SHP77 treated with DMSO at 0.1 percent for 48 hours (cell line): ENCODE data around the gene WDR38.
A peak's percentile ranks its signal among the peaks of the same experiment; 100 is the strongest.

ENCODE experiments used
- DNase-seq: peaks from one replicate; lab custom pipeline; 2025; lab: John Stamatoyannopoulos, UW

The WDR38 gene, protein sequence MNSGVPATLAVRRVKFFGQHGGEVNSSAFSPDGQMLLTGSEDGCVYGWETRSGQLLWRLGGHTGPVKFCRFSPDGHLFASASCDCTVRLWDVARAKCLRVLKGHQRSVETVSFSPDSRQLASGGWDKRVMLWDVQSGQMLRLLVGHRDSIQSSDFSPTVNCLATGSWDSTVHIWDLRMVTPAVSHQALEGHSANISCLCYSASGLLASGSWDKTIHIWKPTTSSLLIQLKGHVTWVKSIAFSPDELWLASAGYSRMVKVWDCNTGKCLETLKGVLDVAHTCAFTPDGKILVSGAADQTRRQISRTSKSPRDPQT

DNA sequence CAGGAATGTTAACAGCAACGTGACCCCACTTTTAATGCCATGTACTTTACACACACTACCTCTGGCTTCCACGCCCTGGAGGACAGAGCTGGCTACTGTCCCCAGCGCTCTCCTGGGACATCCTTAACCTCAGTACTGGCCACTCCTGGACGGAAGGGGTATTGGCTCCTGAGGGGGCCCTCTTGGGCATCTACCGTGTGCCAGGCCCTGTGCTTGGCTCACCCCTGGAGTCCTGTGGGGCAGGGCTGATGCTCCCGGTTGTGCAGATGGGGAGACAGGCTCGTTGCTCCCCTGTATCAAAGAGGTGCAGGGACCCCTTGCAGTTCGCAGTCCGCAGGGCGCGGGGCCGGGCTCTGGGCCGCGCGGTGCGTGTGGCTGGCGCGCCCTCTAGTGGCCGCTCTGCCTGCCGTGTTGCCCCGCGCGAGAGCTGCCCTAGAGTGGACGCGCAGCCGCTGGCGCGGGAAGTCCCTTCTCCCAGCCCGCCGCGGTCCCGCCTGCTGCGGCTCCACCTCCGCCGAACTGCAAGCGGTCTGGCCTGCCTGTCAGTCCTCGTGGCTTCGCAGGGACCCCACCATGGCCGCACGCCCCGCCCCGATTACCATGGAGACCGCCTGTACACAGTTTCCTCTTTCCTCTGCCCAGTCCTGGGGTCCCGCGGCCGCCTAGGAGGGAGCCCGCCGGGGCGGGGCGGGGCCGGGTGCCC lies at the start of gene WDR38:
WDR38 (plus strand) TSS at position 632 of the 703 bp plus-strand sequence. CDS start 72 bp downstream, outside the sequence.
- DNase-seq: peak; percentile 45

DNA sequence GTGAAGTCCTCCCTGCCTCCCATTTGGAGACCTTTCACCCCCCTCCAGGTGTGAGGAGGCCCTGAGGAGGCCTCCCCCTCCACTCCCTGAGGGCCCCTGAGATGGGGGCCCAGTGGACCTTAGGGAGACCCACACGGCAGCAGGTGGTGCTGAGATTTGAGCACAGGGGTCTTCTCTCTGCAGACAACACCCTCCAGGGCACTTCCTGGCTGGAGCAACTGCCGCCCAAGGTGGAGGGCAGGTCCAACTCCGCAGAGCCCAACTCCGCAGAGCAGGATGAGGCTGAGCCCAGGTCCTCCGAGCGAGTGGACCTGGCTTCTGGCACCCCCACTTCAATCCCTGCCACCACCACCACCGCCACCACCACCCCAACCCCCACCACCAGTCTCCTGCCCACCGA lies 49.3 kb upstream of the WDR38 start:
- DNase-seq: no peak

DNA sequence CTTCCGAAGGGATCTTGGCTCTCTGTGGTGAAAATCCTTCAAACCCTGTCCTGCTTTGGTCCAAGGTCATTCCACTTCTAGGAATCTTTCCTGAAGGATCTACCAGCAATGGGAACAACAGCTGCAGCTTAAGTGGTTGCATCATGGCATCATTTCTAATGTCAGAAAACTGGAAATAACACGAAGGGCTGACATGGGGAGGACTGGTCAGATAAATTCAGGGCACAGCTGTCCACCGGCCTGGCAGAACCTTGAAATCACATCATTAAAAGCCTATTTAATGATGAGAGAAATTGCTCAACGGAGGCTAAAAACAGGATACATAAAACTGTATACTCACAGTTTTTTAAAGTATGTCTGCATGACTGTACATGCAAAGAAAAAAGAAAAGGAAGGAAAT lies 48.1 kb upstream of the WDR38 start:
- no peak for DNase-seq

DNA sequence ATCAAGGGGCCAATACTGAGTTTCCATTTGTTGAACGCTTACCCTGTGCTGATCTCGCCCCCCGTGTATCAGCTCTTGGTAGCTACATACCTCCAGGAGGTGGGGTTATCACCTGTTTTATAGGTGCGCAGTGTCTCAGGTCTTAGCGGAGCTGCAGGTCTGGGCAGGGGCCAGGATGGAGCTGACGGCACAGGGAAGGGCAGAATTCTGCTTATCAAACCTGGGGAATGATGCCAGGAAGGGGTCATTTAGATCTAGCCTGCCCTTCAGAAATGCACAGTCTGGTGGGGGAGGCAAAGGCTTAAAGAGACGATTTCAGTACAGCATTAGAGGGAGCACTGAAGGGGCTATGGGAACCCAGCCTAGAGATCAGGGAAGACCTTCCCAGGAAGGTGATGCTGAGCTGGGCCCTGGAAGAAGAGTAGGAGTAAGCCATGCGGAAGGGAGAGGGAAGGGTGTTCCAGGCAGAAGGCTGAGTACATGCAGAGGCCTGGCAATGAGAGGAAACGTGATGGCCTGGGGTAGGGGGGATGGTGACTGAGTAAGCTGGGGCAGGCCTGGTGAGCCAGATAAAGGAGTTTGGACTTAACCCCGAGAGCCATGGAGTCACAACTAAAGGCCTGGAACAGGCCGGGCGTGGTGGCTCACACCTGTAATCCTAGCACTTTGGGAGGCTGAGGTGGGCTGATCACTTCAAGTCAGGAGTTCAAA lies 44.9 kb upstream of the WDR38 start:
- DNase-seq: no peak

DNA sequence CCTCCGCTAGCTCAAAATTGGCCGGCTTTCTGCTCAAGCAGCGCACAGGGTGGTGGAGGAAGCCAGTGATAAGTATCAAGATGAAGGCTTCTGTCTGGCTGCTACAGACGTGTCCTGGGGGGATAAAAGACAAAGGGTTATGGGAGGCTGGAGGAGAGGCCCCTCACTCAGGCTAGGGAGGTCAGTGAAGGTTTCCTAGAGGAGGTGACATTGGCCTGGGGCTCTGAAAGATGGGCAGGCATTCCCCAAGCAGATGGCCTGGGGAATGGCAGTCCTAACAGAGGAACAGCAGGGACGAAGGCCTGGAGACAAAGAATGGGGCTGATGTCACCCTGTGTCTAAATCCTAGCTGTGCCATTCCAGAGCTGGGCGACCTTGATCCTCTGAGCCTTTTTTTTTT lies 44.0 kb upstream of the WDR38 start:
- DNase-seq: no peak

DNA sequence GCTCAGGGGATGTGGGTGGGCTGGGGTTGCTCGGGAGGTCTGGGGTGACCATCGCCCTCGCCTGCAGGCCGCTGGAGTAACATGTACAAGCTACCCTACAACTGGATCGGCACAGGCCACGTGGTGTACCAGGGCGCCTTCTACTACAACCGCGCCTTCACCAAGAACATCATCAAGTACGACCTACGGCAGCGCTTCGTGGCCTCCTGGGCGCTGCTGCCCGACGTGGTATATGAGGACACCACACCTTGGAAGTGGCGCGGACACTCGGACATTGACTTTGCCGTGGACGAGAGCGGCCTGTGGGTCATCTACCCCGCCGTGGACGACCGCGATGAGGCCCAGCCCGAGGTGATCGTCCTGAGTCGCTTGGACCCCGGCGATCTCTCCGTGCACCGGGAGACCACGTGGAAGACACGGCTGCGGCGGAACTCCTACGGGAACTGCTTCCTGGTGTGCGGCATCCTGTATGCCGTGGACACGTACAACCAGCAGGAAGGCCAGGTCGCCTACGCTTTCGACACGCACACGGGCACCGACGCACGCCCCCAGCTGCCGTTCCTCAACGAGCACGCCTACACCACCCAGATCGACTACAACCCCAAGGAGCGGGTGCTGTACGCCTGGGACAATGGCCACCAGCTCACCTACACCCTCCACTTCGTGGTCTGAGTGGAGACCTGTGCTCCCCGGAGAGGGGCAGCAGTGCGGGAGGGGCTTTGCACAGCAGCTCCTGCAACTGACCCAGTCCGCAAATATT lies 43.3 kb upstream of the WDR38 start:
- DNase-seq: no peak

DNA sequence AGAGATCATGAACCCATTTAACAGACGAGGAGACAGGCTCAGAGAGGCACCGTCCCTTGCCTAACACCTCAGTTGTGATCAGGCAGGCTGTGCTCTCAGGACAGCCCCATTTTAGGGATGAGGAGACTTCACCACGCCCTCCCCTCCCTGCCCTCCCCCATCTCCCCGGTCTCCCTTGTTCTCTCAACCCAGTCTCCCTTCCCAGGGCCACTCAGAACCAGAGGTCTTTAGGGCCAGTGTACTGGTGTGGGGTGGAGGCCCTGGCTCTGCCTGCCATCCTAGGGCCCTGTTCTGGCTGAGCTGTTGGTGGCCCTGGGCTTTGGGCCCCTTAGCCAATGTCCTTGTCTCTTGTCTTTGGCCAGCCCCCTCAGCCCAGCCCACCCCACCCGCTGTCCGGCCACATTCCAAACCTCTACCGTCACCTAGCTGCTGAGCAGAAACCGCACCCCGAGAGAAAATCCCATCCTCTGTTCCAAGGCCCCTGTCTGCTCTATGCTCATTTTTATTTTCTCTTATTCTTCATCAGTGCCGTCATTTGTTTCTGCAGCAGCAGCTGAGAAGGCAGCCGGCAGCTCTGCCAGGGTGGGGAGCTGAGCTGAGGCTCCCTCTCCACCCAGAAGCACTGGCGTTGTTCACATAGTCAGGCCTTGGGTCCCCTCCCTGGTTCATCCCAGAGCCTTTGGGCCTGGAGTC lies 42.5 kb upstream of the WDR38 start:
- DNase-seq: no peak

DNA sequence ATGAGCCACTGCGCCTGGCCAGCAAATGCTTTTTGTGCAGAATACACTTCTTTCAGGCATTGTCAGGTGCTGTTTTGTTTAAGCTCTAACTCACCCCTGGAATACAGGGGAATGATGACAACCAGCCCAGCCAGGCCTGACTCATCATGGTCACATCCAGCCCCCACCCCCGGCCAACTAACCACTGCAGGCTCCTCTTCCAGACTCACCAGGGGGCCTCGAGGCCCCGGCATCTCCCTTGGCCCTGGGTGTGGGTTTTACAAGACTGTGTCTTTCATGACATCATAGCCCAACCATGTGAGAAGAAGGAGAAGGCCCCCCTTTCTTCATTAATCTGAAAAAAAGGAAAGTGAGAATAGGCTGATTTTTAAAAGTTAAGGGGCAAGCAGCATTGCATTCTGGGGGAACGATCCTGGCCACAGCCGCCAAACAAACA lies 40.8 kb upstream of the WDR38 start:
- no peak for DNase-seq

DNA sequence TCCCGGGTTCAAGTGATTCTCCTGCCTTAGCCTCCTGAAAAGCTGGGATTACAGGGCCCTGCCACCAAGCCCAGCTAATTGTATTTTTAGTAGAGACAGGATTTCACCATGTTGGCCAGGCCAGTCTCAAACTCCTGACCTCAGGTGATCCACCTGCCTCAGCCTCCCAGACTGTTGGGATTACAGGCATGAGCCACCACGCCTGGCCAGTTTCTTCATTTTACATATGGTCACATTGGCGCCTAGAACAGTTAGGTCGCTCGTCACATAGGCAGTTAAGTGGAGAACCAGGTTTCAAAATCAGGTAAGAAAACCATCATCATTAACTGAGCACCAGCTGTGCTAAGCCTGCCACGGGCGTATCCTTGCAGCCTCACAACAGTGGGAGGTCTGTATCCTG lies 40.2 kb upstream of the WDR38 start:
- DNase-seq: no peak

DNA sequence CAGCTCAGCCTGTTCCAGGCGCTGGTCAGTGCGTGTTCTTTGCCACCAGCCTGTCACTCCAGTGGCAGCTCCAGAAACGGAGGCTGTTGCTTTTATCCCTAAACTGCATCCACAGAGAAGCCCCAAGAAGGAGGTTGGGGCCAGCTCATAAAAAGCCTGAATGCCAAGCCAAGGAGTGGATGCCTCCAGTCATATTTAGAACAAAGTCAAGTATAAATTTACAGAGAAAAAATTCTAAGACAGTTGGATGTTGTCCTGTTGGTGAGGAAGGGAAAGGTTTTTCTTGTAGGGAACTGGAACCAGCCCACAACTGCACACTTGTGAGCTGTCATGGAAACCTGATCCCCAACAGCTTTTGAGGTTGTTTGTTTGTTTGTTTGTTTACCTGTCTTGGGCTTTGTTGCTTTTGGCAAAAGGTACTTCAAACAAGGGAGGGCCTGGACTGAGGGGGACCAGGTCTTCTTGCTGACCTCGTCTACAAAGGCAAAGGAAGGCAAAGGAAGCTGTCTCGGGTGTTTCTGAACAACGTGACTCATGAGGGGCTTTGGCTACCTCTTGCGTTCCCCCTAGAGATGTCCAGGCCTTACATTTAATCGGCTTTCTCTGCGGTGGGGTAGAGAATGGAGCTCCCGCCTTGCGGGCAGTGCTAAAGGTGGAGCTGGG lies 39.6 kb upstream of the WDR38 start:
- no peak for DNase-seq

DNA sequence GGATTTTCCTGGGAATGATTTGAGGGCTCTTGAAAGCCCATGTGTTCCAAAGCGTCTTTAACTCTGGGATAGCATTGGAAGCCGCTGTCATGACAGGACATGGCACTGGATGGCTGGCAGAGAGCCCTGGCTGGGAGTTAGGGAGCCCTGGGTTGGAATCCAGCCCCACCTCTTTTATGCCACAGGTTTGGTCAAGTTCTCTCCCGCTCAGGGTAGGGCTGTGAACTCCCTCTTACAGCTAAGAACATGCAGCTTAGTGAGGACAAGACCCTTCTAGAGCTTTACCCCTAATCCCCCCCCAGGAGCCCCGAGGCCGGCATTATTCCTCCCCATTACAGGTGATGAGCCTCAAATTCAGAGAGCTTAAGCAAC lies 39.1 kb upstream of the WDR38 start:
- DNase-seq: no peak

DNA sequence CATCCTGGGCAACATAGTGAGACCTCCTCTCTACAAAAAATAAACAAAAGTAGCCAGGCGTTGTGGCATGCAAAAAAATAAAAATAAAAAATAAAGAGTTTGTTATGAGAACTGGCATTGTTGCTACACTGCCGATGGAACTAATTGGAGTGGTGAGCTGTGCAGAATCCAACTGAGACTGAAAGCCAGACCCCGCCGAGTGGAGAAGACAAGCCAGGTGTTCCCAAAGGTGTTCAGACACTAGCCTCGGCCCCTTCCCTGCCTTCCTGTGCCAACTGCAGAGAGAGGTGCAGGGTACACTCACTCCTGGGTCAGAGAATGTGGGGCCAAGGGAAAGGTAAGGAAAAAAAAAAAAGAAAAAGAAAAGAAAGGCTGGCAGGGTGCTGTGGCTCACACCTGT lies 37.7 kb upstream of the WDR38 start:
- DNase-seq: no peak

DNA sequence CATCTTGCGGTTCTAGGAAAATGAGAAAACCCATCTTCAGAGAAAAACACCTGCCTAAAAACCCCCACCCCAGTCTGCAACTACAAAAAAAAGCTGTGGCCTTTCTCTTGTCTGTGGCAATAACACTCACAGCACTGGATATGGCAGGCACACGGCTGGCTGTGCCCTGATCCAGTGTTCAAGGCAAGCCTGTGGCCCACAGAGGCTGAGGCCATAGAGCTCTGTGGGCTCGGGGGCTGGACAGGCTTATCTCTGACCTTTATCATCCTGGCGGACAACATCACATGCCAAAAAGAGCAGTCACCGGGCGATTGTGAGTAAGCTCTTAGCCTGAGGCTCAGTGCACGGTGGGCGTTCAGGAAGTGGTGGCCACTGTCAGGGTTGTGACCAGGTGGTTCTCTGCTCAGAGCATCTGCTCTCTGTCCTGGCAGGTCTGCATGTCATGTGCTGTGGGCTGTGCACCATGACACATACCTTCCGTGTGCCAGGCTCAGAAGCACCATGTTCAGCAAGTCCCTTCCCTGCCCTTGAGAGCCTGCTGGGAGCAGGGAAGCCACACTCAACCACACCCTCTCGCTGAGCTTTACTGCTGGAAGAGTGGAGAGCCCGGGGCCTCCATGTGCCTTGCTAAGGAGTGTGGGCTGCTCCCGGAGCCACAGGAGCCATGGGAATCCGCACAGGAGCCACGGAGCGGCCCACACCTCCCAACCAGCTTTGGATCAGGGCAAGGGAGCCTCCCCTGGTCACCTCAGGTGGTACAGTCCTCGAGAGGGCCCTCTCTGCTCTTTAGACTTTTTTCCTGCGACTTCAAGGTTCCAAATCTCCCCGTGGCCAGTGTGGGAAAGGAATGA lies 34.6 kb upstream of the WDR38 start:
- no peak for DNase-seq

DNA sequence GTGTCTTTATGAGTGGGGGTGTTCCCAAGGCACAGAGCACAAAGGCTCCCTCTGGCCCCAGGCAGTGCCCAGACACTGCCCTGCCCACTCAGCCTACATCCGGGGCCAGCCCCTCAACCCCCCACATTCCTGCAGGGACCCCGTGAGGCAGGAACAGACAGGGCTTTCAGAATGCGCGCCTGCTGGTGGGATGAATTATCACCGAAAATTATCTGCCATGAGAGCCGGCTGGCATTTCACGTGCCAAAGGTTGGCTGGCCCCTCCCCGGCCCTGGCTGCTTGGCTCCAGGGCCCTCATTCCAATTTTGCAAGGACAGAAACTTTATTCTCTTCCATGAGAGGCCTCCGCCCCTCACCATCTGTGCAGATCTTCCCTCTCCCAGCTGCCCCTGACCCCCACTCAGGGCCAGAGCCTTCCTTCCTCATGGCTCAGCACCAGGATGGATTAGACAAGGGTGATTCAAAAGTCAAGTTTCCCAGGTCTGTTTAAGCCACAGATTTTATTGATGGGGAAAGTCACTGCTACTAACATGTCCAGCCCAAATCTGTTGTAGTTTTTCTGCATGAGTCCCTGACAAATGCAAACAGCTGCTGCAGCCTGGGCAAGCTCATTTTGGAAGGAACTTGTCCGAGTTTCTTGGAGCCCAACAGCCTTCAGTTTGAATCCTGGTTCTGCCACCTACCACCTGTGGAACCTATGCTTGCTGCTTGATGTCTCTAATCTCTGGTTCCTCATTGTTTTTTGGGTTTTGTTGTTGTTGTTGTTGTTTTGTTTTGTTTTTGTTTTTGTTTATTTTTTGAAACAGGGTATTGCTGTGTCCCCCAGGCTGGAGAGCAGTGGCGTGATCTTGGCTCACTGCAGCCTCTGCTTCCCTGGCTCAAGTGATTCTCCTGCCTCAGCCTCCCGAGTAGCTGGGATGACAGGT lies 32.3 kb upstream of the WDR38 start:
- no peak for DNase-seq

DNA sequence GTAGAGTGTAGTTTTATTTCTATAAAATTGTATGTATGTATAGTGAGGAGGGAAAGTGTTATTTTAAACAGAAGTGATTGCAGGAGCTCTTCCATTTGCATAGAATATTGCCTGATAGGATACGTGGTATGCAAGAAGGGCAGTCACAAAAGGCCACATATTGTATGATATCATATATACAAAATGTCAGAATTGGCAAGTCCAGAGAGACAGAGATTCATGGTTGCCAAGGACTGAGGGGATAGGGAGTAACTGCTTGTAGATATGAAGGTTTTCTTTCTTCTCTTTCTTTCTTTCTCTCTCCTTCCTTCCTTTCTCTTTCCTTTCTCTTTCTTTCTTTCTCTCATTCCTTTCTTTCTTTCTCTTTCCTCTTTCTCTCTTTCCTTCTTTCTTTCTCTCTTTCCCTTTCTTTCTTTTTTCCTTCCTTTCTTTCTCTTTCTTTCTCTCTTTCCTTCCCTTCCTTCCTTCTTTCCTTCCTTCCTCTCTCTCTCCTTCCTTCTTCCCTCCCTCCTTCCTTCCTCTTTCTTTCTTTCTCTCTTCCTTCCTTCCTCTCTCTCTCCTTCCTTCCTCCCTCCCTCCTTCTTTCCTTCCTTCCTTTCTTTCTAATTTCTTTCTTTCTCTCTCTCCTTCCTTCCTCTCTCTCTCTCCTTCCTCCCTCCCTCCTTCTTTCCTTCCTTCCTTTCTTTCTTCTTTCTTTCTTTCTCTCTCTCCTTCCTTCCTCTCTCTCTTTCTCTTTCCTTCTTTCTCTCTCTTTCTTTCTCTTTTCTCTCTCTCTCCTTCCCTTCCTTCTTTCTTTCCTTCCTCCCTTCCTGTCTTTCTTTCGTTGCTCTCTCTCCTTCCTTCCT lies 24.5 kb upstream of the WDR38 start:
- DNase-seq: no peak

DNA sequence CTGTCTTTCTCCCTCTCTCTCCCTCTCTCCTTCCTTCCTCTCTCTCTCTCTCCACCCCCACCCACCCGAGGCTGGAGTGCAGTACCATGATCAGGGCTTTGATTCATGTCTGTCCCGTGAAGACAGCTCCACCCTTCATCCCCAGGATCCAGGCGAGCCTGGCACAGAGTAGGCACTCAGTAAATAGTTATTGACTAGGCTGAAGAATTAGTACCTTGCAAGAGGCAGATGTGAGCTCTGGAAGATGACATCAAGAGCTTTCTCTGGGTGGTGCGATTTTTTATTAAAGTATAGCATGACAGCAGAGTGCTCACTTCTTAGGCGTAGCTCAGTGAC lies 24.0 kb upstream of the WDR38 start:
- no peak for DNase-seq

DNA sequence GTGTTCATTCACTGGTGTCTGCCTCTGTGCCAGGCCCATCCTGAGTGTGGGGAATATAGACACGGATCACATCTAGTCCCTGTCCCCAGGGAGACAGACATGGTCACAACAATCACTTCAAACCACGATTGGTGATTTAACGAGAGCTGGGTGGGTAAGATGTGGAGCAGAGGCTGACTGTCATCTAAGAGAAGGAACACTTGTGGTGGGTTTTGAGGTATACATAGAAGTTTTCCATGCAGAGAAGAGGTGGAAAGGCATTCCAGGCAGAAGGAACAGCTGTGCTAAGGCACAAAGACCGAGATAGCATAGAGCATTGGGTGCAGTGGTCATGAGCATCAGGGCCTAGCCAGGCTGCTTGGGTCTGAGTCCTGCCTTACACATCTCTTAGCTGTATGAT lies 22.7 kb upstream of the WDR38 start:
- no peak for DNase-seq

DNA sequence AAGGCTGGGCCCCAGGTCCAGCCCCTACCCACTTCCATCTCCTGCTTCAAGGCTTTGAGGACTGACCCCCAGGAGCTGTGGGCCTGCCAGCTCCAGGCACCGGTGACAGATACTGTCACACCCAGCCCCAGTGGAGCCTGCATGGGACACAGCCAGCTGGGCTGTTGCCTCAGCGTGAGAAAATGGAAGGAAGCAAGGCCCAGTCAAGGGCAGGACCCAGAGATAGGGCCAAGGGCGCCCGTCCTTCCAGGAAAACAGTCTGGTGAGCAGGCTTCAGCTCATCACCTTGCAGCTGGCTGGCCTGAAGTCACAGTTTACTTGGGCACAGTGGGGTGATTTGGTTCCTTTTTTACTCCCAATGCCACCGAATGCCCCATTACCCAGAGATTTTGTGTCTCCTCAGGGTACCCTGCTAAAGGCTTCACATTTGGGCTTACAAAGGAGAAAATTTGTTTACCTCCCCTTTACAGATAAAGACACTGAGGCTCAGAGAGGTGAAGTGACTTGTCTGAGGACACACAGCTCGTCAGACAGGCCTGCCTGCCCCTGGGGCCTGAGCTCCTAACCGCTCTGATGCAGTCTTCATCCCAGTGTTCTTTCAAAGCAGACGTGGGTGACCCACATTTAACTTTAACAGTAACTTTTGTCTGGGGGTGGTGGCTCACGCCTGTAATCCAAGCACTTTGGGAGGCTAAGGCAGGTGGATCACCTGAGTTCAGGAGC lies 21.5 kb upstream of the WDR38 start:
- no peak for DNase-seq
